ENCODE measurements around the gene TJP1. TPM values are rescaled to one million over a fixed set of nuclear protein-coding genes. Genes with fewer than 3 reads are reported as not detected.
"Not testable (repeated sequence)": the region's sequence is repeated elsewhere in the genome, so short reads cannot be mapped to it uniquely, and the experiment has no call there.

TJP1 gene
- total and polyA plus RNA-seq, 5 experiments from 2014 or later, result not detected

- H3K9me3 Mint-ChIP-seq, result peaks cover 0 to 22% (median 13%) of the 10 kb centered on the region in 9 donors
- H3K4me3 Mint-ChIP-seq, result no peak overlapping the region
- POLR2A ChIA-PET, result no interaction called here
- peaks cover 0 to 9% (median 5%) of the 10 kb centered on the region in 3 donors for H3K36me3 Mint-ChIP-seq
- H3K27me3 Mint-ChIP-seq, result peaks cover 41 to 69% (median 49%) of the 10 kb centered on the region in 5 donors
- H3K27ac Mint-ChIP-seq, result no peak overlapping the region
- DNase-seq (no peak), ATAC-seq (no peak)
- H3K4me1 Mint-ChIP-seq, result peaks cover 5 to 26% (median 25%) of the 10 kb centered on the region in 4 donors
Measured at GRCh38 chr15:29826908-29827820, 4.9 kb upstream of the TJP1 start.

DNA sequence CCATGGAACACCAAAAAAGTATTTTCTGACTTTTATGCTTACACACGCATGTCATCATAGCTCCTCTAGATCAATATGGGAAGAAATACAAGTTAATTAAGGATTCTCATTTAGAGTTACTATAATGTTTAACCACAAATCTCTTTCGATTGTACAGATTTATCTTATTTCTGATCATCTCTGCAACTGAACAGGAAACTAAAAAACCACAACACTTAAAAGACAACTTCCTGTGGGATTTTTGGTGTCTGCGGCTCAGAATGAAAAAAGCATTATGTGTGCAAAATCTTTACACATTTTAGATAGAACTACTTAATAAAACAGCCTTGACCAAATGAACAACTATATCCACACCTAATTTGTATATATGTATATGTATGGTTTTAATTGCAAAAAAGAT is 3.0 kb upstream of the TJP1 start:
- POLR2A ChIA-PET, result no interaction called here
- Mint-ChIP-seq H3K27me3 (peaks cover 31 to 56% (median 44%) of the 10 kb centered on the region in 5 donors), H3K36me3 (peaks cover 0 to 7% (median 5%) of the 10 kb centered on the region in 3 donors), H3K4me1 (peaks cover 5 to 30% (median 26%) of the 10 kb centered on the region in 4 donors), H3K4me3 (peak overlapping the region in 7 of 10 donors; percentile 28 to 87 (median 54)), H3K9me3 (peaks cover 0 to 22% (median 10%) of the 10 kb centered on the region in 9 donors), H3K27ac (peak overlapping the region in 6 of 10 donors; percentile 4 to 91 (median 34))
- DNase-seq (peak in 7 of 10 donors; percentile 33 to 87 (median 46)), ATAC-seq (peak; percentile 82 to 84)

DNA sequence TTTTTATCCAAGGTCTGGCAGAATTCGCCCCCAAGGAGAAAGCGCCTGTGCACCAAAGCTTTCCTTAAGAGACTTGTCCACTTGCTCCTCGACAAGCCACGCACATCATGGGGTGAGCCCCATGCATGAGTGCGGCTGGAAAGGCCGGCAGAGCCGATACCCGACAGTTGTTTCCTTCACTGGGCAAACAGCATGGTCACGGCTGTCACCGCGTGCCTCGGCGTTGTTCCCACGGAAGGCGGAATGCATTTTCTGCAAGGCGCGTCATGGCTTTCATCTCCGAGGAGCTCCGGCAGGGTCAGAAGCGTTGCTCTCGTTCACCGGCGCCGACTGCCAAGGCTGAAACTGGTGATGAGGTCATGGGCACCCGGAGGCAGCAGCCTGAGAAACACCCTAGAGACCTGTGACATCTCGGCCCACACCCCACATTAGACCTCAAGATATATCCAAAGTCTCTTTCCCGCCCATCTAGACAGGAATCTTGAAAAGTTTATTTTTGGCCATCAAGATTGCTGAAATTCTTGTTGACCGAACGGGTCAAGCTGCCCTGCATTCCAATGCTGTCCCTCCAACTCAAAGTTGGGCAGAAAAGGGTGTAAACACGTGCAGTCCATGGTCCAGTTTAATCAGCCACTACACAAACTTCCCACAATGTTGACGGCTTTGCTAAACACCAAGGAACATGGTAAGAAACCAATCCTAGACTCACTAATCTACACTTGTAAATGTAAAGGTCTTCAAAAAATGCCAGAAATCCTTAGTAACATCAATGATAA is 604 bp upstream of the TJP1 start:
- ATAC-seq, result no peak
- H3K36me3 Mint-ChIP-seq, result peaks cover 0 to 7% (median 5%) of the 10 kb centered on the region in 3 donors
- H3K27ac Mint-ChIP-seq, result peak overlapping the region in 1 of 10 donors; percentile 62
- peaks cover 0 to 35% (median 10%) of the 10 kb centered on the region in 9 donors for H3K9me3 Mint-ChIP-seq
- peaks cover 5 to 30% (median 26%) of the 10 kb centered on the region in 4 donors for H3K4me1 Mint-ChIP-seq
- DNase-seq, result peak in 1 of 10 donors; percentile 14
- POLR2A ChIA-PET, result interaction anchor here (1.2 kb wide), 1 partner anchor 76 kb away, joined by 3 read pairs; no protein-coding TSS in a partner anchor
- H3K27me3 Mint-ChIP-seq, result peaks cover 31 to 62% (median 48%) of the 10 kb centered on the region in 5 donors
- peak overlapping the region; percentile 20 to 73 (median 56) for H3K4me3 Mint-ChIP-seq

DNA sequence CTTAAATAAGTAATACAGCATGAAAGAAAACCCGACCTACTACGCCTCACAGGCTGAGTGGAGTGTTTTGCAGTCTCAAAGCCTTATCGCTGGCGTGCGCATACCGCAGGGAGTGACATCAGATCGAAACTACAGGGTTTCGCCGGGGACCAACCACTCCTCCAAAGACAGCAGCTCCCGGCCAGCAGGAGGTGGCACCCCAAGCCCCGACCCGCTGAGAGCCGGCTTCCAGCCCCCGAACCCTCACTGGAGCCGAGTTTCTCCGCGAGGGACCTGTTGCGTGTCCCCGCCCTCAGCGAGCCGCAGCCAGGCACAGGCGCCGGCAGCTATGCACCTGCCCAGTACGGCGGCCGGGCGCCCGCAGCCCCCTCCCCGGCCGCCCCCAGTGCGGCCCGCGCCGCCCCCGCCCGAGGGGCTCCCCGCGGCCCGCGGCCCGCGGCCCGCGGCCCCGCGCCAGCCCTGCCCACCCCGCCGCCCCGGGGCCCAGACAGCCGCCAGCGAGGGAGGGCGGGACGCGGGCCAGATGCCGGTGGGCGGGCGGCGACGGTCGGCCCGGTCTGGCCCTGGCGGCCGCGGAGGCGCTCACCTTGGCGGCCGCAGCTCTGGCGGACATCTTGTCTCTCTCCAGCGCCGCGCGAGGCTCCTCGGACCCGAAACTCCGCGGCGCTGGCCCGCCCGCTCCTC is 710 bp downstream of the TJP1 start:
- Mint-ChIP-seq H3K27ac (no peak overlapping the region), H3K4me1 (peaks cover 4 to 29% (median 24%) of the 10 kb centered on the region in 4 donors), H3K27me3 (peaks cover 38 to 62% (median 51%) of the 10 kb centered on the region in 5 donors), H3K36me3 (peaks cover 0 to 14% (median 13%) of the 10 kb centered on the region in 3 donors), H3K9me3 (peaks cover 0 to 45% (median 20%) of the 10 kb centered on the region in 9 donors), H3K4me3 (peak overlapping the region; percentile 39 to 75 (median 61))
- ATAC-seq, result peak; percentile 42 to 49
- peak in 5 of 10 donors; percentile 8 to 38 (median 15) for DNase-seq
- POLR2A ChIA-PET, result no interaction called here

GRCh38 chr15:29820394-29821154 is 1.7 kb downstream of the TJP1 start:
- peaks cover 0 to 49% (median 18%) of the 10 kb centered on the region in 9 donors for H3K9me3 Mint-ChIP-seq
- ATAC-seq, result no peak
- peaks cover 37 to 64% (median 56%) of the 10 kb centered on the region in 5 donors for H3K27me3 Mint-ChIP-seq
- H3K36me3 Mint-ChIP-seq, result peaks cover 0 to 14% (median 13%) of the 10 kb centered on the region in 3 donors
- H3K27ac Mint-ChIP-seq, result no peak overlapping the region
- POLR2A ChIA-PET, result no interaction called here
- H3K4me3 Mint-ChIP-seq, result peak overlapping the region in 1 of 10 donors; percentile 39
- peaks cover 0 to 22% (median 16%) of the 10 kb centered on the region in 4 donors for H3K4me1 Mint-ChIP-seq
- DNase-seq, result no peak

DNA sequence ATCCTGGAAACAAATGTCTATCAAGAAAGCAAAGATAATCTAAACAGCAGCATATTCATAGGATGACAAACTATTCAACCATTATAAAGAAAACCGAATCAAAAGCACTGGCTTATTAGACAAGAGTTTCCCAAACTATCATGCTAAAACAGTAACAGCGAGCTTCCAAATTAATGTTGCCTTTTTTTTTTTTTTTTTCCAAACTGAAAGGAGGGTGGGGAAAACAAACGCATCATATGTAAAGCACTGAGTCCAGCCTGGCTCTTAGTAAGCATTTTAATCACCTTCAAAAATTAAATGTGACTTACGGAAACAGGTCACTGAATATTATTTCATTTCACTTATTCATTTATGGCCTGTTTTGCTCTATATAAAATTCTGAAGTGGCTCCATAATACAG is 2.3 kb downstream of the TJP1 start:
- H3K4me3 Mint-ChIP-seq, result peak overlapping the region in 1 of 10 donors; percentile 29
- ATAC-seq (no peak), DNase-seq (no peak)
- H3K36me3 Mint-ChIP-seq, result peaks cover 0 to 14% (median 13%) of the 10 kb centered on the region in 3 donors
- peaks cover 0 to 16% (median 11%) of the 10 kb centered on the region in 4 donors for H3K4me1 Mint-ChIP-seq
- POLR2A ChIA-PET, result no interaction called here
- H3K27me3 Mint-ChIP-seq, result peaks cover 39 to 70% (median 58%) of the 10 kb centered on the region in 5 donors
- peaks cover 0 to 44% (median 18%) of the 10 kb centered on the region in 9 donors for H3K9me3 Mint-ChIP-seq
- H3K27ac Mint-ChIP-seq, result no peak overlapping the region

DNA sequence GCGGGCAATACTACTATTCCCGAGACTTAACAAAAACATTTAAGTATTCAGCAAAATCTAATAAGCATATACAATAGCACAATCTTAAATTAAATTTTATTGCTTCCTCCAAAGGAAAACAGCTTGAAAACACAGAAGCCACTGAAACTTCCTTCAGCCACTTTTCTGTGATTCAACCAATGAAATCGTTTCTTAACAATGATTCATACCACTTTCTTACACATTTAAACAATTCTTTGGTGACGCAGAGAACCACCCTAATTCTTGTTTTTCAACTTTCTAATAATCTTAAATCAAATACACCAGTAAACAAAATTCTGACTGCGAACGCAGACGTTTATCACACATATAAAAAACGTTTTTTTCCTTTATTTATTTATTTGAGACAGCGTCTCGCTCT is 4.1 kb downstream of the TJP1 start:
- H3K4me3 Mint-ChIP-seq, result no peak overlapping the region
- H3K27ac Mint-ChIP-seq, result no peak overlapping the region
- H3K9me3 Mint-ChIP-seq, result peaks cover 0 to 38% (median 15%) of the 10 kb centered on the region in 9 donors
- ATAC-seq (no peak), DNase-seq (no peak)
- H3K36me3 Mint-ChIP-seq, result peaks cover 0 to 11% (median 8%) of the 10 kb centered on the region in 3 donors
- peaks cover 0 to 9% (median 5%) of the 10 kb centered on the region in 4 donors for H3K4me1 Mint-ChIP-seq
- H3K27me3 Mint-ChIP-seq, result peaks cover 49 to 83% (median 69%) of the 10 kb centered on the region in 5 donors
- POLR2A ChIA-PET, result no interaction called here

GRCh38 chr15:29817455-29817854 is 4.8 kb downstream of the TJP1 start:
- H3K36me3 Mint-ChIP-seq, H3K4me1 Mint-ChIP-seq, ATAC-seq, H3K4me3 Mint-ChIP-seq, POLR2A ChIA-PET, DNase-seq: not testable (repeated sequence)
- peaks cover 48 to 84% (median 67%) of the 10 kb centered on the region in 5 donors for H3K27me3 Mint-ChIP-seq
- H3K27ac Mint-ChIP-seq, result peak overlapping the region in 1 of 10 donors; percentile 8
- peaks cover 0 to 31% (median 11%) of the 10 kb centered on the region in 9 donors for H3K9me3 Mint-ChIP-seq

DNA sequence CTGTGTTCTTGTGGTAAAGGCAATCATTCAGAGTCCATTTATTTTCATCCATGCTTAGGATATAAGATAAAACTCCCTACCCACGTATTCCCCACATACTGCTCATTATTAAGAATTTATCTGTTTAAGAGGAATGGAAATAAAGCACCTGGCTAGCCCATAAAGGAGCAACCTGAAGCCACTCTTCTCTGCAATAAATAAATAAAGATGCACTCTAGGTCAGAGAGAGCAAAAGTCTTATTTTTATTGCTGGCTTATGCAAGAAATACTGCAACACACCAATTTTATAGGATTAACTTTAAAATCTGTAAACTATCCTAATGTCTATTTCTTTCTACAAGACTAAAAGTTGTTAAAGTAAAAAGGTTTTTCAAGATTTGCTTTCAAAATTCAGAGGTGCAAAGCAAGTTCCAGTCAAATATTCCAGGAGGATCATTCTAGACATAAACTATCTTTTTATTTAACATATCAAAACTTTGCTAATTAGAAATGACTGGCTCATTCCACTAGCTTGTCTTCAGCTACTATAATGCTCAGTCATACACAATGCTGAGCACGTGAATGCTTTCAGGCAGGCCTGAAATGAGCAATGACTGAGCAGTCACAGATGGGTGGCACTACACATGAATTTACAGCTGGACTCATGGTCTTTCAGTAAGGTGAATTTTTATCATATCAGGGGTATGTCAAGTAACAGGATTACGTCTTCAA is 7.1 kb downstream of the TJP1 start:
- POLR2A ChIA-PET, result no interaction called here
- no peak for DNase-seq
- H3K27ac Mint-ChIP-seq, result no peak overlapping the region
- H3K4me1 Mint-ChIP-seq, result no peaks in the 10 kb centered on the region
- H3K36me3 Mint-ChIP-seq, result peaks cover 0 to 9% (median 6%) of the 10 kb centered on the region in 3 donors
- no peak overlapping the region for H3K4me3 Mint-ChIP-seq
- peaks cover 60 to 100% (median 81%) of the 10 kb centered on the region in 5 donors for H3K27me3 Mint-ChIP-seq
- peaks cover 0 to 32% (median 17%) of the 10 kb centered on the region in 9 donors for H3K9me3 Mint-ChIP-seq
- ATAC-seq, result no peak

DNA sequence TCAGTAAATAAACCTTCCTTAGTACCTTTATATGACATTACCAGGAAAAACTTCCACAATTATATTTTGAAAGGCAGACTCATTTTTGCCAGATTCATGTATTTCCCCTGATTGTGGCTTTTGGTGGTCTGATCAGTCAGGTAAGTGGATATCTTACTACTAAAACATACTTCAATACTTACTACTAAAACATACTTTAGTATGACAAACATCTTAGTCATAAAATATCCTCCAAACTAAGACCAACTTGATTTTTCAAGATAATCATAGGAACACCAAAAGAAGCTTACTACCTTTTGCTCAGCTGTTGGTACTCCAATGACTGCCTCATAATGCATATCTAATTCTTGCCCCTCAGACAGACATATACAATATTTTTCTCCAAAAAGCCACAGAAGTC is 9.3 kb downstream of the TJP1 start:
- ATAC-seq (no peak), DNase-seq (no peak)
- Mint-ChIP-seq H3K27ac (no peak overlapping the region), H3K27me3 (peaks cover 54 to 93% (median 77%) of the 10 kb centered on the region in 5 donors), H3K9me3 (peaks cover 2 to 23% (median 14%) of the 10 kb centered on the region in 9 donors), H3K4me1 (no peaks in the 10 kb centered on the region), H3K4me3 (no peak overlapping the region), H3K36me3 (peaks cover 0 to 9% (median 6%) of the 10 kb centered on the region in 3 donors)
- POLR2A ChIA-PET, result no interaction called here

DNA sequence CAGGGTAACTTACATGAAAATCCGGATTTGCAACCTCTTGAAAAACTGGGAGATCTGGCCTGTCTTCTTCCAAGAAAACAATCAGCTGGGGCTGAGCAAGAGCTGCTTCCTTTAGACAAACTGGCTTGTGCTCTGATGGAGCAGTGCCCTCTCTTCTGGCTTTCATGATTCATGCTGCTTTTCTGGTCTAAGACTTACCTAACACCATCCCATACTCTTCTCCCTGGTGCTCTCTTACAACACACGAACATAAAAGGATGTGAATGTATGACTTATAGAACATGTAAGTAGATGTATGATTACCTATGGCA is 9.9 kb downstream of the TJP1 start:
- DNase-seq, result no peak

More for the DNA sequence above, 9.9 kb downstream of the TJP1 start:
- Mint-ChIP-seq H3K9me3 (peaks cover 2 to 19% (median 11%) of the 10 kb centered on the region in 9 donors), H3K27me3 (peaks cover 53 to 92% (median 75%) of the 10 kb centered on the region in 5 donors), H3K27ac (no peak overlapping the region), H3K36me3 (peaks cover 0 to 8% (median 4%) of the 10 kb centered on the region in 3 donors), H3K4me3 (no peak overlapping the region), H3K4me1 (no peaks in the 10 kb centered on the region)
- ATAC-seq, result no peak
- POLR2A ChIA-PET, result no interaction called here
